SU-DHL-6 (cell line): ENCODE results near the gene RBM25.

Experiments used
- EZH2phosphoT487 ChIP-seq: fragments of 200-600 bp; sonication (generic), shearing (Covaris generic); conservative IDR thresholded peaks from 2 replicates; pipeline ENCODE4 v1.6.1; 2018; ENCODE audit warnings: mild to moderate bottlenecking, antibody characterized with exemption, low read length, moderate library complexity, mixed read lengths
- TF ChIP-seq, protein P1 (sequence below): fragments of 200-600 bp; sonication (generic); IDR thresholded peaks from one replicate; pipeline ENCODE4 v1.5.1; 2017; ENCODE audit warnings: antibody characterized with exemption, mild to moderate bottlenecking, low read length, moderate library complexity; ENCODE audit not compliant: insufficient read depth, poor library complexity, severe bottlenecking

- TF ChIP-seq, protein P1, sequence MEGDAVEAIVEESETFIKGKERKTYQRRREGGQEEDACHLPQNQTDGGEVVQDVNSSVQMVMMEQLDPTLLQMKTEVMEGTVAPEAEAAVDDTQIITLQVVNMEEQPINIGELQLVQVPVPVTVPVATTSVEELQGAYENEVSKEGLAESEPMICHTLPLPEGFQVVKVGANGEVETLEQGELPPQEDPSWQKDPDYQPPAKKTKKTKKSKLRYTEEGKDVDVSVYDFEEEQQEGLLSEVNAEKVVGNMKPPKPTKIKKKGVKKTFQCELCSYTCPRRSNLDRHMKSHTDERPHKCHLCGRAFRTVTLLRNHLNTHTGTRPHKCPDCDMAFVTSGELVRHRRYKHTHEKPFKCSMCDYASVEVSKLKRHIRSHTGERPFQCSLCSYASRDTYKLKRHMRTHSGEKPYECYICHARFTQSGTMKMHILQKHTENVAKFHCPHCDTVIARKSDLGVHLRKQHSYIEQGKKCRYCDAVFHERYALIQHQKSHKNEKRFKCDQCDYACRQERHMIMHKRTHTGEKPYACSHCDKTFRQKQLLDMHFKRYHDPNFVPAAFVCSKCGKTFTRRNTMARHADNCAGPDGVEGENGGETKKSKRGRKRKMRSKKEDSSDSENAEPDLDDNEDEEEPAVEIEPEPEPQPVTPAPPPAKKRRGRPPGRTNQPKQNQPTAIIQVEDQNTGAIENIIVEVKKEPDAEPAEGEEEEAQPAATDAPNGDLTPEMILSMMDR = no peak
- TF ChIP-seq EZH2phosphoT487 = no peak
Measured at GRCh38 chr14:73168691-73169090, 110.4 kb downstream of the RBM25 start.
